ENCODE measurements around the gene TMEM40.

DNA sequence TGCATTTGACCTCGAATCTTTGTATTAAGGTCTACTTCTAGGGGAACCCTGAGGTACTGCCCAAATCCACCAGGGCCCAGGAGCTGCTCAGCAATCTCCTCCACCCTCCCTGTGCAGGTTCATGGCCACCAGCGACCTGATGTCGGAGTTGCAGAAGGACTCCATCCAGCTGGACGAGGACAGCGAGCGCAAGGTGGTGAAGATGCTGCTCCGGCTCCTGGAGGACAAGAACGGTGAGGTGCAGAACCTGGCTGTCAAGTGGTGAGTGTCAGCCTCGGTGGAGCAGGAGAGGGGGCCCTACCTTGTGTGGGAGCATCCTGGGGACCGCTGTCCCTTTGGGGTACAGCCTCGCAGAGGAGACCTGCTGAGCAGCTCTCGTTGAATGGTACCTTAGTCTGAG lies 44.3 kb upstream of the TMEM40 start:
- TF ChIP-seq, protein P1, sequence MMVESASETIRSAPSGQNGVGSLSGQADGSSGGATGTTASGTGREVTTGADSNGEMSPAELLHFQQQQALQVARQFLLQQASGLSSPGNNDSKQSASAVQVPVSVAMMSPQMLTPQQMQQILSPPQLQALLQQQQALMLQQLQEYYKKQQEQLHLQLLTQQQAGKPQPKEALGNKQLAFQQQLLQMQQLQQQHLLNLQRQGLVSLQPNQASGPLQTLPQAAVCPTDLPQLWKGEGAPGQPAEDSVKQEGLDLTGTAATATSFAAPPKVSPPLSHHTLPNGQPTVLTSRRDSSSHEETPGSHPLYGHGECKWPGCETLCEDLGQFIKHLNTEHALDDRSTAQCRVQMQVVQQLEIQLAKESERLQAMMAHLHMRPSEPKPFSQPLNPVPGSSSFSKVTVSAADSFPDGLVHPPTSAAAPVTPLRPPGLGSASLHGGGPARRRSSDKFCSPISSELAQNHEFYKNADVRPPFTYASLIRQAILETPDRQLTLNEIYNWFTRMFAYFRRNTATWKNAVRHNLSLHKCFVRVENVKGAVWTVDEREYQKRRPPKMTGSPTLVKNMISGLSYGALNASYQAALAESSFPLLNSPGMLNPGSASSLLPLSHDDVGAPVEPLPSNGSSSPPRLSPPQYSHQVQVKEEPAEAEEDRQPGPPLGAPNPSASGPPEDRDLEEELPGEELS (CRISPR knock-in tag; IDR thresholded peaks at IDR 0.05): no peak
- TF ChIP-seq, protein P2, sequence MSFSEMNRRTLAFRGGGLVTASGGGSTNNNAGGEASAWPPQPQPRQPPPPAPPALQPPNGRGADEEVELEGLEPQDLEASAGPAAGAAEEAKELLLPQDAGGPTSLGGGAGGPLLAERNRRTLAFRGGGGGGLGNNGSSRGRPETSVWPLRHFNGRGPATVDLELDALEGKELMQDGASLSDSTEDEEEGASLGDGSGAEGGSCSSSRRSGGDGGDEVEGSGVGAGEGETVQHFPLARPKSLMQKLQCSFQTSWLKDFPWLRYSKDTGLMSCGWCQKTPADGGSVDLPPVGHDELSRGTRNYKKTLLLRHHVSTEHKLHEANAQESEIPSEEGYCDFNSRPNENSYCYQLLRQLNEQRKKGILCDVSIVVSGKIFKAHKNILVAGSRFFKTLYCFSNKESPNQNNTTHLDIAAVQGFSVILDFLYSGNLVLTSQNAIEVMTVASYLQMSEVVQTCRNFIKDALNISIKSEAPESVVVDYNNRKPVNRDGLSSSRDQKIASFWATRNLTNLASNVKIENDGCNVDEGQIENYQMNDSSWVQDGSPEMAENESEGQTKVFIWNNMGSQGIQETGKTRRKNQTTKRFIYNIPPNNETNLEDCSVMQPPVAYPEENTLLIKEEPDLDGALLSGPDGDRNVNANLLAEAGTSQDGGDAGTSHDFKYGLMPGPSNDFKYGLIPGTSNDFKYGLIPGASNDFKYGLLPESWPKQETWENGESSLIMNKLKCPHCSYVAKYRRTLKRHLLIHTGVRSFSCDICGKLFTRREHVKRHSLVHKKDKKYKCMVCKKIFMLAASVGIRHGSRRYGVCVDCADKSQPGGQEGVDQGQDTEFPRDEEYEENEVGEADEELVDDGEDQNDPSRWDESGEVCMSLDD (CRISPR knock-in tag; IDR thresholded peaks at IDR 0.05; ENCODE audit: borderline replicate concordance): no peak
- TF ChIP-seq GTF2F1 (IDR thresholded peaks at IDR 0.05; ENCODE audit: low read length) (no peak), TRIM24 (CRISPR knock-in tag; IDR thresholded peaks at IDR 0.05) (no peak)
